ENCODE results near the gene EPS15.
"Not testable (repeated sequence)": the region's sequence is repeated elsewhere in the genome, so short reads cannot be mapped to it uniquely, and the experiment has no call there.

The EPS15 gene

DNA sequence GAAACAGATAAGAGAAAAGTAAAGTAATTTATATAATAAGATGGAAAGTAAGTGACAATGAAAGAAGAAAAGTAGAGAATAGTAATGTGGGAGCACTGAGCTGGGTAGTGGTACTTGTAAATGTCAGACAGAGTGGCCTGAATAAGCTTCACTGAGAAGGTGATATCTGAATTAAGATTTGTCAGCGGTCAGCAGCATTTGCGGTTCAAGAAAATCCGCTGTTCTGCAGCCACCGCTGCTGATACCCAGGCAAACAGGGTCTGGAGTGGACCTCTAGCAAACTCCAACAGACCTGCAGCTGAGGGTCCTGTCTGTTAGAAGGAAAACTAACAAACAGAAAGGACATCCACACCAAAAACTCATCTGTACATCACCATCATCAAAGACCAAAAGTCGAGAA lies 132.8 kb downstream of the EPS15 start:
- H3K9me2 ChIP-seq (replicated peaks; ENCODE audit: low read depth, low read length); H2AFZ ChIP-seq (ENCODE audit: low read length); H3F3A ChIP-seq (ENCODE audit: low read depth); H4K20me1 ChIP-seq (ENCODE audit: insufficient read depth, low read length, poor library complexity, severe bottlenecking); H3K9ac ChIP-seq (ENCODE audit: low read depth, low read length, poor library complexity, severe bottlenecking); H3K27me3 ChIP-seq (ENCODE audit: insufficient read depth, low read length, poor library complexity, severe bottlenecking); H3K4me1 ChIP-seq (ENCODE audit: insufficient read depth, low read length, poor library complexity, severe bottlenecking); H3K4me2 ChIP-seq (ENCODE audit: low read depth, low read length, poor library complexity, severe bottlenecking); H3K79me2 ChIP-seq (ENCODE audit: insufficient read depth, low read length); H3K4me3 ChIP-seq (ENCODE audit: low read length, poor library complexity, severe bottlenecking): not testable (repeated sequence)
- H3K9me3 ChIP-seq (ENCODE audit: insufficient read depth, low read depth, low read length): peaks cover 25% of the 10 kb centered on the region
- H3K36me3 ChIP-seq (ENCODE audit: insufficient read depth, low read length): peaks cover 37% of the 10 kb centered on the region

- Histone ChIP-seq H2AFZ (ENCODE audit: low read length) (no peak overlapping the region), H3K9me3 (ENCODE audit: insufficient read depth, low read depth, low read length) (peaks cover 25% of the 10 kb centered on the region), H3K4me3 (ENCODE audit: low read length, poor library complexity, severe bottlenecking) (no peak overlapping the region), H3K4me1 (ENCODE audit: insufficient read depth, low read length, poor library complexity, severe bottlenecking) (no peaks in the 10 kb centered on the region), H3K79me2 (ENCODE audit: insufficient read depth, low read length) (no peaks in the 10 kb centered on the region), H3K9ac (ENCODE audit: low read depth, low read length, poor library complexity, severe bottlenecking) (no peak overlapping the region), H3F3A (ENCODE audit: low read depth) (no peaks in the 10 kb centered on the region), H3K4me2 (ENCODE audit: low read depth, low read length, poor library complexity, severe bottlenecking) (no peak overlapping the region), H3K9me2 (replicated peaks; ENCODE audit: low read depth, low read length) (no peaks in the 10 kb centered on the region), H3K27me3 (ENCODE audit: insufficient read depth, low read length, poor library complexity, severe bottlenecking) (no peaks in the 10 kb centered on the region), H4K20me1 (ENCODE audit: insufficient read depth, low read length, poor library complexity, severe bottlenecking) (no peaks in the 10 kb centered on the region), H3K36me3 (ENCODE audit: insufficient read depth, low read length) (peaks cover 37% of the 10 kb centered on the region)
- TF ChIP-seq EZH2phosphoT487 (IDR thresholded peaks at IDR 0.05; ENCODE audit: borderline replicate concordance): no peak
- TF ChIP-seq, protein P1, sequence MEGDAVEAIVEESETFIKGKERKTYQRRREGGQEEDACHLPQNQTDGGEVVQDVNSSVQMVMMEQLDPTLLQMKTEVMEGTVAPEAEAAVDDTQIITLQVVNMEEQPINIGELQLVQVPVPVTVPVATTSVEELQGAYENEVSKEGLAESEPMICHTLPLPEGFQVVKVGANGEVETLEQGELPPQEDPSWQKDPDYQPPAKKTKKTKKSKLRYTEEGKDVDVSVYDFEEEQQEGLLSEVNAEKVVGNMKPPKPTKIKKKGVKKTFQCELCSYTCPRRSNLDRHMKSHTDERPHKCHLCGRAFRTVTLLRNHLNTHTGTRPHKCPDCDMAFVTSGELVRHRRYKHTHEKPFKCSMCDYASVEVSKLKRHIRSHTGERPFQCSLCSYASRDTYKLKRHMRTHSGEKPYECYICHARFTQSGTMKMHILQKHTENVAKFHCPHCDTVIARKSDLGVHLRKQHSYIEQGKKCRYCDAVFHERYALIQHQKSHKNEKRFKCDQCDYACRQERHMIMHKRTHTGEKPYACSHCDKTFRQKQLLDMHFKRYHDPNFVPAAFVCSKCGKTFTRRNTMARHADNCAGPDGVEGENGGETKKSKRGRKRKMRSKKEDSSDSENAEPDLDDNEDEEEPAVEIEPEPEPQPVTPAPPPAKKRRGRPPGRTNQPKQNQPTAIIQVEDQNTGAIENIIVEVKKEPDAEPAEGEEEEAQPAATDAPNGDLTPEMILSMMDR (conservative IDR thresholded peaks at IDR 0.05; ENCODE audit: low read length): no peak
Observed at GRCh38 chr1:51385776-51386175, 133.3 kb downstream of the EPS15 start.

- no peak overlapping the region for H3K4me2 ChIP-seq (ENCODE audit: low read depth, low read length, poor library complexity, severe bottlenecking)
- TF ChIP-seq EZH2phosphoT487 (IDR thresholded peaks at IDR 0.05; ENCODE audit: borderline replicate concordance): no peak
- TF ChIP-seq, protein P1 (conservative IDR thresholded peaks at IDR 0.05; ENCODE audit: low read length): no peak
- no peaks in the 10 kb centered on the region for H3K9me2 ChIP-seq (replicated peaks; ENCODE audit: low read depth, low read length)
- no peak overlapping the region for H3K9ac ChIP-seq (ENCODE audit: low read depth, low read length, poor library complexity, severe bottlenecking)
- H2AFZ ChIP-seq (ENCODE audit: low read length): no peak overlapping the region
- H3K9me3 ChIP-seq (ENCODE audit: insufficient read depth, low read depth, low read length): peaks cover 25% of the 10 kb centered on the region
- H3F3A ChIP-seq (ENCODE audit: low read depth): no peaks in the 10 kb centered on the region
- H3K27me3 ChIP-seq (ENCODE audit: insufficient read depth, low read length, poor library complexity, severe bottlenecking): no peaks in the 10 kb centered on the region
- H3K79me2 ChIP-seq (ENCODE audit: insufficient read depth, low read length): no peaks in the 10 kb centered on the region
- H3K4me1 ChIP-seq (ENCODE audit: insufficient read depth, low read length, poor library complexity, severe bottlenecking): no peaks in the 10 kb centered on the region
- H3K4me3 ChIP-seq (ENCODE audit: low read length, poor library complexity, severe bottlenecking): no peak overlapping the region
- H3K36me3 ChIP-seq (ENCODE audit: insufficient read depth, low read length): peaks cover 57% of the 10 kb centered on the region
- no peaks in the 10 kb centered on the region for H4K20me1 ChIP-seq (ENCODE audit: insufficient read depth, low read length, poor library complexity, severe bottlenecking)
Observed at GRCh38 chr1:51381964-51382363, 137.1 kb downstream of the EPS15 start.

- no peak overlapping the region for H2AFZ ChIP-seq (ENCODE audit: low read length)
- H3F3A ChIP-seq (ENCODE audit: low read depth): no peaks in the 10 kb centered on the region
- no peak overlapping the region for H3K4me2 ChIP-seq (ENCODE audit: low read depth, low read length, poor library complexity, severe bottlenecking)
- H3K27me3 ChIP-seq (ENCODE audit: insufficient read depth, low read length, poor library complexity, severe bottlenecking): no peaks in the 10 kb centered on the region
- no peak overlapping the region for H3K9ac ChIP-seq (ENCODE audit: low read depth, low read length, poor library complexity, severe bottlenecking)
- H3K36me3 ChIP-seq (ENCODE audit: insufficient read depth, low read length): peaks cover 53% of the 10 kb centered on the region
- no peaks in the 10 kb centered on the region for H3K79me2 ChIP-seq (ENCODE audit: insufficient read depth, low read length)
- TF ChIP-seq EZH2phosphoT487 (IDR thresholded peaks at IDR 0.05; ENCODE audit: borderline replicate concordance): no peak
- no peaks in the 10 kb centered on the region for H3K9me2 ChIP-seq (replicated peaks; ENCODE audit: low read depth, low read length)
- H3K4me1 ChIP-seq (ENCODE audit: insufficient read depth, low read length, poor library complexity, severe bottlenecking): no peaks in the 10 kb centered on the region
- H3K9me3 ChIP-seq (ENCODE audit: insufficient read depth, low read depth, low read length): peaks cover 21% of the 10 kb centered on the region
- no peak overlapping the region for H3K4me3 ChIP-seq (ENCODE audit: low read length, poor library complexity, severe bottlenecking)
- H4K20me1 ChIP-seq (ENCODE audit: insufficient read depth, low read length, poor library complexity, severe bottlenecking): no peaks in the 10 kb centered on the region
Observed at GRCh38 chr1:51380936-51381335, 138.1 kb downstream of the EPS15 start.

All from Loucy (cell line).